Measurements from ENCODE around the gene RALGAPA2. TPM values are rescaled to one million over a fixed set of nuclear protein-coding genes. Genes with fewer than 3 reads are reported as not detected.

Gene RALGAPA2
- polyA plus RNA-seq, 1 experiment = 2.2 TPM

GRCh38 chr20:20375862-20376261, 336.6 kb downstream of the RALGAPA2 start:
- ChIA-PET CTCF (interaction anchor here (1.1 to 1.3 kb wide), 2 partner anchors 15 to 217 kb away, joined by 3 read pairs; no protein-coding TSS in a partner anchor), POLR2A (no interaction called here)
- no peak for DNase-seq (ENCODE audit: low read depth, low spot score)
- H3K27ac ChIP-seq (ENCODE audit: low read depth, low read length) = no peak overlapping the region
- H3K9me3 ChIP-seq (ENCODE audit: control insufficient read depth, insufficient read depth, low read length) = peaks cover under 1% of the 10 kb centered on the region
- TF ChIP-seq, protein P1, sequence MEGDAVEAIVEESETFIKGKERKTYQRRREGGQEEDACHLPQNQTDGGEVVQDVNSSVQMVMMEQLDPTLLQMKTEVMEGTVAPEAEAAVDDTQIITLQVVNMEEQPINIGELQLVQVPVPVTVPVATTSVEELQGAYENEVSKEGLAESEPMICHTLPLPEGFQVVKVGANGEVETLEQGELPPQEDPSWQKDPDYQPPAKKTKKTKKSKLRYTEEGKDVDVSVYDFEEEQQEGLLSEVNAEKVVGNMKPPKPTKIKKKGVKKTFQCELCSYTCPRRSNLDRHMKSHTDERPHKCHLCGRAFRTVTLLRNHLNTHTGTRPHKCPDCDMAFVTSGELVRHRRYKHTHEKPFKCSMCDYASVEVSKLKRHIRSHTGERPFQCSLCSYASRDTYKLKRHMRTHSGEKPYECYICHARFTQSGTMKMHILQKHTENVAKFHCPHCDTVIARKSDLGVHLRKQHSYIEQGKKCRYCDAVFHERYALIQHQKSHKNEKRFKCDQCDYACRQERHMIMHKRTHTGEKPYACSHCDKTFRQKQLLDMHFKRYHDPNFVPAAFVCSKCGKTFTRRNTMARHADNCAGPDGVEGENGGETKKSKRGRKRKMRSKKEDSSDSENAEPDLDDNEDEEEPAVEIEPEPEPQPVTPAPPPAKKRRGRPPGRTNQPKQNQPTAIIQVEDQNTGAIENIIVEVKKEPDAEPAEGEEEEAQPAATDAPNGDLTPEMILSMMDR (IDR thresholded peaks at IDR 0.05; ENCODE audit: low read depth, low read length) = no peak
- H3K4me3 ChIP-seq (ENCODE audit: low read depth, low read length) = no peak overlapping the region
- H3K27me3 ChIP-seq (ENCODE audit: control insufficient read depth, insufficient read depth, low read length) = peaks cover 55% of the 10 kb centered on the region

DNA sequence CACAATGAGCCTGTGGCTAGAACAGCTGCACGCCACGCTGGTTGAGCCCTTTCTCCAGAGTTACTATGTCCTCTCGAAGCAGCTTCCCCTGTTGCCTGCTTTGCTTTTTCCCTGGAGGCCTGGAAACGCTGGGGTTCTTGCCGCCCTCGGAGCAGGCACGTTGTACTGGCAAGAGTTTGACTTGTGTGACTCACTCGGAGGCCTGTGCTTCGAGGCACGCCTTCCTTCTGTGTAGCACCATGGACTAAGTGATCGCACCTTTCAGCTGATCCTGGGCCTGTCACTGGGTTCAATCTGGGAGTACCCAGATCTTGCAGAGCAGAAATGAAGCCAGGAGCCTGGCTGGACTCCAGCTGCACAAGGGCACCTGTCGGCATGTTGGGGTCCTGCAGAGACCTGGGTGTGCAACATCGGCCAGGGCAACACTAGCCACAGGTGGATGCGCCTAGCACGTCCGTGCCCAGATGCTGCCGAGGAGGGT, 339.3 kb downstream of the RALGAPA2 start:
- H3K9me3 ChIP-seq (ENCODE audit: control insufficient read depth, insufficient read depth, low read length) = no peaks in the 10 kb centered on the region; the same call in 1 of the 2 replicates
- ChIA-PET POLR2A (no interaction called here), CTCF (interaction anchor here (3.5 kb wide), 1 partner anchor 221 kb away, joined by 20 read pairs; no protein-coding TSS in a partner anchor)
- TF ChIP-seq, protein P1 (IDR thresholded peaks at IDR 0.05; ENCODE audit: low read depth, low read length) = no peak
- no peak for DNase-seq (ENCODE audit: low read depth, low spot score)
- H3K4me3 ChIP-seq (ENCODE audit: low read depth, low read length) = no peak overlapping the region
- H3K27me3 ChIP-seq (ENCODE audit: control insufficient read depth, insufficient read depth, low read length) = peaks cover 68% of the 10 kb centered on the region
- no peak overlapping the region for H3K27ac ChIP-seq (ENCODE audit: low read depth, low read length)

GRCh38 chr20:20371681-20372080, 340.8 kb downstream of the RALGAPA2 start:
- POLR2A ChIA-PET = no interaction called here
- TF ChIP-seq, protein P1 (IDR thresholded peaks at IDR 0.05; ENCODE audit: low read depth, low read length) = no peak
- CTCF ChIA-PET = interaction anchor here (1.0 to 3.5 kb wide), 4 partner anchors 11 to 222 kb away, joined by 3 to 20 read pairs (median 4); no protein-coding TSS in a partner anchor

DNA sequence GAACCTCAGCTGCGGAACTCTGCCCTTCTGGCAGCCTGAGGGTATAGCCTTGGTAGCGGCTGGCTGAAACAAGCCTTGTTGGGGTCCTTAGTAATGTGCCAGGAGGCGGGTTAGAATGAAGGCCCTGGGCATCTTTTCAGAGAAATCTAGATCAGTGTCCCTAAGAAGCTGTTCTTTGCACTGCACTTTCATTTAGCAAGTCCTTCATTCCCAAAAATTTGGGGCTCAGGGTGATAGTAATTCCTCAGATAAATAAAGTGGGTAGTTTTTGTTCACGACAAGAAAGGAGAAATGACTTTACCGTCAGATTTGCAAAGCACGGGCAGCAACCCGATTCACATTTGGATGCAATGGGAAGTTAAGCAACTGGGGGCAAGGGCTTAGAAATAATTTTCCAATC, 341.4 kb downstream of the RALGAPA2 start:
- DNase-seq (ENCODE audit: low read depth, low spot score) = no peak
- TF ChIP-seq, protein P1 (IDR thresholded peaks at IDR 0.05; ENCODE audit: low read depth, low read length) = no peak
- no peak overlapping the region for H3K27ac ChIP-seq (ENCODE audit: low read depth, low read length)
- H3K4me3 ChIP-seq (ENCODE audit: low read depth, low read length) = no peak overlapping the region
- H3K27me3 ChIP-seq (ENCODE audit: control insufficient read depth, insufficient read depth, low read length) = peaks cover 84% of the 10 kb centered on the region
- POLR2A ChIA-PET = no interaction called here
- H3K9me3 ChIP-seq (ENCODE audit: control insufficient read depth, insufficient read depth, low read length) = no peaks in the 10 kb centered on the region; the same call in 1 of the 2 replicates
- CTCF ChIA-PET = interaction anchor here (1.5 to 3.5 kb wide), 2 partner anchors 10 to 223 kb away, joined by 3 to 20 read pairs; no protein-coding TSS in a partner anchor

More at GRCh38 chr20:20371681-20372080, 340.8 kb downstream of the RALGAPA2 start:
- no peak for DNase-seq (ENCODE audit: low read depth, low spot score)
- H3K4me3 ChIP-seq (ENCODE audit: low read depth, low read length) = no peak overlapping the region
- no peak overlapping the region for H3K27ac ChIP-seq (ENCODE audit: low read depth, low read length)
- no peaks in the 10 kb centered on the region; the same call in 1 of the 2 replicates for H3K9me3 ChIP-seq (ENCODE audit: control insufficient read depth, insufficient read depth, low read length)
- H3K27me3 ChIP-seq (ENCODE audit: control insufficient read depth, insufficient read depth, low read length) = peaks cover 78% of the 10 kb centered on the region

GRCh38 chr20:20370094-20370575, 342.3 kb downstream of the RALGAPA2 start:
- TF ChIP-seq, protein P1 (IDR thresholded peaks at IDR 0.05; ENCODE audit: low read depth, low read length) = no peak
- H3K27me3 ChIP-seq (ENCODE audit: control insufficient read depth, insufficient read depth, low read length) = peaks cover 85% of the 10 kb centered on the region
- POLR2A ChIA-PET = no interaction called here

More at GRCh38 chr20:20370094-20370575, 342.3 kb downstream of the RALGAPA2 start:
- H3K9me3 ChIP-seq (ENCODE audit: control insufficient read depth, insufficient read depth, low read length) = peaks cover 1% of the 10 kb centered on the region; the same call in 1 of the 2 replicates
- H3K27ac ChIP-seq (ENCODE audit: low read depth, low read length) = no peak overlapping the region
- CTCF ChIA-PET = interaction anchor here (3.5 kb wide), 1 partner anchor 224 kb away, joined by 20 read pairs; no protein-coding TSS in a partner anchor
- no peak for DNase-seq (ENCODE audit: low read depth, low spot score)
- no peak overlapping the region for H3K4me3 ChIP-seq (ENCODE audit: low read depth, low read length)
